ENCODE measurements around the gene CLEC14A.

Gene CLEC14A

DNA sequence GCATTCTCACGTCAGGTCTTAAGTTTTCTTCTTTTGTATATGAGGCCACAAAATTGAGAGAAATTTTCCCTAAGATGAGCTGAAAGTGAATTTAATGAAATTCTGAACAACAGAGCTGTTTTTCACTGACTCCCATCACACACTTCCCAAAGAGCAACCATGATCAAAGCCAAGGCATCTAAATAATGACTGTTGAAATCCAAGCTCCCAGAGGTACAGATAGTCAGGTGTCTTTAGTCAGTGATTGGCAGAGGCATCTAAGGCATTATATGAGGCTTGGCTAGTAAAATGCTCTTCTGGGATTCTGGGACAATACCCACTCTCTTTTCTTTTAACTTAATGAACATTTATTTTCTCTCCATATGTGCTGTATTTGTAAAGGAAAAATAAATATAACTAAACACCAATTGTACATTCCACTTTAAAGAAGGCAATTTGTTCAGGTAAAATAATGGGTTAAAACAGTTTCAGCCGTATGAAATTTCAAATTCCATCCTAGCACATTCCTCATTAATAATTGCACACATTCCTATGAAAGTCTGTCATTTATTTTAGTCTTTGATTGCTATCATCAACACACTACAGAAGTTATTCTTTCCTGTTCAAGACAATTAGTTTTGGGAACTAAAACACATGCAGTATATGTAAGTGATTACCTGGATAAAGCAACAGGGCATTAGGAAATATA is 49.1 kb downstream of the CLEC14A start:
- no peak for TF ChIP-seq POLR2A (IDR thresholded peaks at IDR 0.05; ENCODE audit: low read depth, low read length)
- DNase-seq (ENCODE audit: insufficient read length, low spot score) (no peak), FAIRE-seq (no peak)

DNA sequence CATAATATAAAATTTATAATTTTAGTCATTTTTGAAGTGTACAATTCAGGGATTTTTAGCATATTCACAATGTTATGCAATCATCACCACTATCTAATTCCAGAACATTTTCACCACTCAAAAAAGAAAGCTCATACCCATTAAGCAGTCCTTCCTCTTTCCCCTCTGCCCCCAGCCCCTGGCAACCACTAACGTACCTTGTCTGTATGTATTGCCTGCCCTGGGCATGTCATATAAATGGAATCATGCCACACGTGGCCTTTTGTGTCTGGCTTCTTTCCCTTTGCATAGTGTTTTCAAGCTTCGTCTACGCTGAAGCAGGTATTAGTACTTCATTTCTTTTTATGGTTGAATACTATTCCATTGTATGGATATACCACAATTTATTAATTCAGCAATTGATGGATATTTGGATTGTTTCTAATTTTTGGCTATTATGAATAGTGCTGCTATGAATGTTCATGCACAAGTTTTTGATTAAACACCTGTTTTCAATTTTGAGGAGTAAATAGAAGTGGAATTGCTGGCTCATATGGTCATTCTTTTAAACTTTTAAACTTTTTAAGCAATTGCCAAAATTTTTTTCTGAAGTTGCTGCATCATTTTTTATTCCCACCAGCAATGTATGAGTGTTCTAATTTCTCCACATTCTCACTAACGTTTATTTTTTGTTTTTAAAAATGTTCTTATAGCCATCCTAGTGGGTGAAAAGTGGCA is 49.8 kb downstream of the CLEC14A start:
- TF ChIP-seq POLR2A (IDR thresholded peaks at IDR 0.05; ENCODE audit: low read depth, low read length), result no peak
- DNase-seq (ENCODE audit: insufficient read length, low spot score) (no peak), FAIRE-seq (no peak)

DNA sequence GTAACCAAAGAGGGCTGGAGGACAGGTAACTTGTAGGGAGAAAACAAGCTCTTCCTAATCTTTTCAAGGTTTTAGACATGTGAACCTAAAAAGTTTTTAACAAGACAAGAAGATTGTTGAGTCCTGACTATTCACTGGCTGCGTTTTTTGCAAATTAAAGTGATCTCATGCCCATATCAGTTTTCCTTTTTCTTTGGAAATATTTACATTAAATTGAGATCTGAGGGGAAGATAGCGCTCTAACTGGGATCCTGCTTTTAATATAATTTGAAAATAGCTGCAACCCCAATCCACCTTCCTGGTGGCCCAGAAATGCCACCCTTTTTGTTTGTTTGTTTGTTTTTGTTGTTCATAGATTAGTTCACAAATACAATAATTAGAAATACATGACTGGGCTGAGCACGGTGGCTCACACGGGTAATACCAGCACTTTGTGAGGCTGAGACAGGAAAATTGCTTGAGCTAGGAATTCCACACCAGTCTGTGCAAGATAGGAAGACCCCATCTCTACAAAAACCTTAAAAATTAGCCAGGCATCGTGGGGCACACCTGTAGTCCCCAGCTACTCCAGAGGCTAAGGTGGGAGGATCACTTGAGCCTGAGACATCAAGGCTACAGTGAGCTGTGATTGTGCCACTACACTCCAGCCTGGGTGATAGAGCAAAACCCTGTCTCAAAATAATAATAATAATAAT is 50.6 kb downstream of the CLEC14A start:
- DNase-seq (ENCODE audit: insufficient read length, low spot score), result no peak
- no peak for FAIRE-seq

DNA sequence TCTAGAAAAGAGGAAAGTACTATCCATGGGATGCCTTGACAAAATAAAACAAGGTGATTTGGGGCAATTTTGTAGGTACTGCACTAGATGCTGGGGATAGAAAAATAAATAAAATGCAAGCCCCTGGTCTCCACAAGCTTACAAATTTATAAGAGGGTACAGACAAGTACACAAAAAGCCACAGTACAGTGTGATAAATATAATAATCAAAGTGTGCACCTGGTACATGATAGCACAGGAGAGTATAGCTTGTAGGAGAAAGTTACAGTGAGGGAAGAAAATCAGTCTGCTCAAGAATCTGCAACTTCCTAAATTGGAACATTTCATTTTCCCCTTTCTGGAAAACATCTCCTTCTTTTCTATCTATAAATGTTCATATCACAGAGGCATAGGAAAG is 51.2 kb downstream of the CLEC14A start:
- FAIRE-seq (no peak), DNase-seq (ENCODE audit: insufficient read length, low spot score) (no peak)
- TF ChIP-seq POLR2A (IDR thresholded peaks at IDR 0.05; ENCODE audit: low read depth, low read length), result no peak

More for the DNA sequence above, 50.6 kb downstream of the CLEC14A start:
- TF ChIP-seq POLR2A (IDR thresholded peaks at IDR 0.05; ENCODE audit: low read depth, low read length), result no peak

Data from H54 (cell line).